AG09319 (cell line): ENCODE results near the gene C1QTNF6.
A peak's percentile ranks its signal among the peaks of the same experiment; 100 is the strongest.

Source experiments
- DNase-seq: peaks from one replicate; pipeline ENCODE4 v3.0.0-alpha.2; 2010; ENCODE audit warnings: low read depth; ENCODE audit errors: extremely low read depth
- TF ChIP-seq, protein P1 (sequence below): IDR thresholded peaks from 2 replicates; pipeline ENCODE4 v1.5.1; 2011; ENCODE audit warnings: low read depth, mild to moderate bottlenecking, inconsistent platforms, low read length, moderate library complexity

The C1QTNF6 gene

DNA sequence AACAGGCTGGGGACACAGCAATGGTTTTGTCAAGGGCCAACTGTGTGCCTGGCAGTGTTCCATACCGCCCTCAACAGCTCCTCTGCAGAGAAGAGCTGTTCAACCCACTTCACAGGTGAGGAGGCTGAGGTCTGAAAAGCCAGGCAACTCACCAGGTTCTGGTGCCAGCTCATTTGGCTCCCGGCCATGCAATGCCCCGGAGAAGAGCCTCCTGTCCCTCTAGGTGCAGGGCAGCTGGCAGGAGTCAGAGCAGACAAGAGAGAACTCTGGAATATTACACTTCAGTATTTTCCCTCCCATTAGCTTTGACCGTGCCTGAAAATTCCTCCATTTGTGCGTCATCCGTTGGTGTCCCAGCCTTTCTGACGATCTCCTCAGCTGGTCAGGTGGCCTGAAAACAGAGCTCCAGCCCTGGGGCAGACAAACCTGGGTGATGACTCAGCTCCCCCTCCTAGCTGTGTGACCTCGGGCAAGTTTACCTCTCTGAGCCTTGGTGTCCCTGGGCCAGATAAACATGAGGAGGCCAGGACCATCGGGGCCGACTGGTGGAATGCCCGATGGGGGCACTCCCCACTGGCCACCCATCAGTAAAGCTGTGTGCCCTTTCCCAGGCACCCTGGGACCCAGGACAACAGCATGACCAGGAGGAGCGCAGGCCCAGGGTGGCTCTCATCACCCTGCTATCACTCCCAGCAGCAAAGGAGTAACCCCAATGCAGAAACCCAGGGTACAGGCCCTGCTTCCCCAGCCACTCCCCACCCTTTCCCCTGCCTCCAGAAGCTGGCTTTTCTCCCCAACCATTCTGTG, 9.6 kb upstream of the C1QTNF6 start:
- no peak for DNase-seq

DNA sequence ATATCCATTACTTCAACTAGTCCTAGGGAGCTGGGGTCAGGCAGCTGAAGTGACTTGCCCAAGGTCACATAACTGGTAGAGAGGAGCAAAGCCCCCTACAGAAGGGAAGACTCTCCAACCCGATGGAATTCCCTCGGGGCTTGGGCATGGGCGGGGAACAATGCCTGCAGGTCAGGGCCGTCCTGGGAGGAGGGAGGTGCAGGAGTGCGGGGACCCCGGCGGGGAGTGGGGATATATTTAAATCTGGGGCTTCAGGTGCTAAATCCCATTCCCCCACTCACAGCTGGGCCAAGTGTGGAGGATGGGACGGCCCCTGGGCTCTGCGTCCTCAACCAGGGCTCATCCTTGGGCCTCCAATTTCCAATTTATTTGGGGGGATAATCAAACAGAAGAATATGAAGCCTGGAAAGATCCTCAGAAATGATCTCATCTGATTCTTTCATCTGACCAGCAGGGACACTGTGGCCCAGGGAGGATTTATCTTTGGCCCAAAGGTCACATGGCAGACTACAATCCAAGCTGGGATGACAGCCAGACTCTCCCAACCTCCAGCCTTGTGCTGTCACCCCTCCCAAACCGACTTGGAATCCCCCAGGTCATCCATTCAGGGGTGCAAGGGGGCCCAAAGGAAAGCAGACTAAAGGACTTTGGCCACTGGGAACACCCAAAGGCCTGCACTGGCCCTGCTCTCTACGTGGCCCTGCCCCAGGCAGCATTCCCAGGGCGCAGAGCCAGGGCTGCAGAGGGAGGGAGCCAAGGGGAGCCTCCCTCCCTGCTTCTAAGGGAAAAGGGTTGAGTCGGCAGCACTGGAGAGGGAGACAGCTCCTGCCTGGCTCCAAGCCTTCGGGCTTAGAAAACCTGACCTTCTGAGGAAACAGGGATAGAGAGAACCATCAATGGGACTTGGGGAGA, 8.7 kb upstream of the C1QTNF6 start:
- DNase-seq = peak; percentile 73
- TF ChIP-seq, protein P1, sequence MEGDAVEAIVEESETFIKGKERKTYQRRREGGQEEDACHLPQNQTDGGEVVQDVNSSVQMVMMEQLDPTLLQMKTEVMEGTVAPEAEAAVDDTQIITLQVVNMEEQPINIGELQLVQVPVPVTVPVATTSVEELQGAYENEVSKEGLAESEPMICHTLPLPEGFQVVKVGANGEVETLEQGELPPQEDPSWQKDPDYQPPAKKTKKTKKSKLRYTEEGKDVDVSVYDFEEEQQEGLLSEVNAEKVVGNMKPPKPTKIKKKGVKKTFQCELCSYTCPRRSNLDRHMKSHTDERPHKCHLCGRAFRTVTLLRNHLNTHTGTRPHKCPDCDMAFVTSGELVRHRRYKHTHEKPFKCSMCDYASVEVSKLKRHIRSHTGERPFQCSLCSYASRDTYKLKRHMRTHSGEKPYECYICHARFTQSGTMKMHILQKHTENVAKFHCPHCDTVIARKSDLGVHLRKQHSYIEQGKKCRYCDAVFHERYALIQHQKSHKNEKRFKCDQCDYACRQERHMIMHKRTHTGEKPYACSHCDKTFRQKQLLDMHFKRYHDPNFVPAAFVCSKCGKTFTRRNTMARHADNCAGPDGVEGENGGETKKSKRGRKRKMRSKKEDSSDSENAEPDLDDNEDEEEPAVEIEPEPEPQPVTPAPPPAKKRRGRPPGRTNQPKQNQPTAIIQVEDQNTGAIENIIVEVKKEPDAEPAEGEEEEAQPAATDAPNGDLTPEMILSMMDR = peak; percentile 13

More for the DNA sequence above, 9.6 kb upstream of the C1QTNF6 start:
- TF ChIP-seq, protein P1 = no peak

DNA sequence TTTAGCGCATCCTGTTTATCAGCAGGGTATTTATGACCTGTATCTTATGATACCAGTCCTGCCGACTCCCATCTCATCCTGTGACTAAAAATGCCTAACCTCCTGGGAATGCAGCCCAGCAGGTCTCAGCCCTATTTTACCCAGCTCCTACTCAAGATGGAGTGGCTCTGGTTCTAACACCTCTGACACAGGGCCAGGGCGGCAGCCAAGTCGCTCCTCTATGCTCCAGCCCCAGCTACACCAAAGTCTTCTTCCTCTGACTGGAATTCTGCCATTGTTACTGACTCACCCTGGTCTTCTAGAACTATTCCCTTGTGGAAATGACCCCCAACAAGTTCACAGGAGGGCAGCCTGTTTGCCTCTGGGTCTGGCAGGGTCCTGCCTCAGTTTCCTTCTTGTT, 7.9 kb upstream of the C1QTNF6 start:
- TF ChIP-seq, protein P1 = no peak
- DNase-seq = no peak

DNA sequence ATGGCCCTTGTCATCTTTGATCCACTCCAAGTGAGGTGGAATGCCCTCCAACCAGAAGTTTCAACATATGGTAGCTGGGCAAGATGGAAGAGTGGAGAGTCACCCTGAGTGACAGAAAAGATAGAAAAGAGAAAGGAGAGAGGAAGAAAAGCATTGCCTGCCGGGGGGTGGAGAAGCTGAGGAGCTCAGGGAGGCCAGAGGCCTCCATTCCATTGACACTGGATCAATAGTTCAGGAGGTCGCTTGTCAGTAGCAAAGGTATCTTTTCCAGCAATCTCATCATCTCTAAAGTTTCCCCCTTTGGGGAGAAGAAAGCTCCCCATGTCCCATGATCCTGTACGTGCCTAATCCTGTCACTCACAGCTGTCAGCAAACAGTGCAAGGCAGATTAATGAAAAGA, 6.7 kb upstream of the C1QTNF6 start:
- DNase-seq = no peak
- TF ChIP-seq, protein P1 = no peak

DNA sequence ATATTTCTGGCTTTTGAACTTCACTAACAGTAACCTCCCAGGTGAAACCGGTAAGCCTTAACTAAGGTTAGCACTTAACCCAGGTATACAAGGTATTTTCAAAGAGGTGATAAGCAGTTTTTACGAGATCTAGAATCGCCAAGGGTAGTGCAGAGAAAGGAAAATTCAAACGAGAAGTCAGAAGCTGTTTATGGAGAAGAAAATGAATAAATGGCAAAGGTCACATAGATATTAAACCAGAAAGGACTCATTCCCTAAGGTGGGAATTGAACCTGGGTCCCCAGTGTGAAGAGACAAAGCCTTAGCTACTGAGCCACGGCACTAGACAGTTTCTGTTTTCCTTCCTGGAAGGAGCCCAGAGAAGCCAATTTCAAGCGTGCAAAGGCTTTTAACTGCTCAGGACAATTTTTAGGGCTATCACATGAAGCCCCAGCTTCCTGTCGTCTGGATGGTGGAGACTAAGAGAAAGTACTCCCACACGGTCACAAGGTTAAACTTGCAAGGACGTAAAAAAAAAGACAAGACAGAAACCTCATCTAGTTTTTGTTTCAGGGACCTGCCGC, 5.7 kb upstream of the C1QTNF6 start:
- no peak for DNase-seq
- TF ChIP-seq, protein P1 = no peak

DNA sequence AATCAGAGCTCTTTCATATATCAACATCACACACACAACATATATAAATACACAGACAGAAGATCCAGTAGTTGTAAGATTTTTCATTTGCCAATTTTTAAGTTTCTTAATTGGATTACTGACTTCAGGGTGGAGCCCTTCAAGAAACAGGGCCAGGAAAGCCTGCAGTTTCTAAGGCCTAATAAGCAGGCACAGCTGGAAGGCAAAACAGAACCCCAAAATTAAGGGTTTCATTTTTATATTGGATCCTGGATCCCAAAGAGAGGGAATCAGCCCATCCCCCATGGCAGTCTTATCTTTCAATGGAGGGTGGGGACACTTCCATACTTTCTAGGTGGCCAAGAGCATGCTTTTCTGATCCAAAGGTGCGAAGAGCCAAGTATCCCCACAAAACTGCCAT, 4.7 kb upstream of the C1QTNF6 start:
- TF ChIP-seq, protein P1 = no peak
- DNase-seq = no peak
